Neural progenitor cell (in vitro differentiated cells): ENCODE data around the gene SLC6A3. TPM values are rescaled to one million over a fixed set of nuclear protein-coding genes. Genes with fewer than 3 reads are reported as not detected.

Experiments
- DNase-seq: peaks from one replicate; pipeline ENCODE4 v3.0.0-alpha.2; 2016; ENCODE audit warnings: low spot score
- H2AFZ ChIP-seq: fragments of 200-600 bp; sonication (generic); replicated peaks from 2 replicates; pipeline ENCODE4 v1.6.1; 2016; ENCODE audit warnings: antibody characterized with exemption
- H3F3A ChIP-seq: fragments of 200-600 bp; sonication (generic); 2 replicates; pipeline ENCODE4 v1.6.1; 2016; ENCODE audit warnings: antibody characterized with exemption, low read depth
- H3K27ac ChIP-seq: fragments of 200-600 bp; sonication (generic); 2 replicates; pipeline ENCODE4 v1.5.1; 2016; ENCODE audit warnings: mild to moderate bottlenecking
- H3K27me3 ChIP-seq: fragments of 200-600 bp; sonication (generic); 2 replicates; pipeline ENCODE4 v1.6.1; 2016; ENCODE audit warnings: mild to moderate bottlenecking, moderate library complexity
- H3K36me3 ChIP-seq: fragments of 200-600 bp; sonication (generic); 2 replicates; pipeline ENCODE4 v1.5.1; 2016
- H3K4me1 ChIP-seq: fragments of 200-600 bp; sonication (generic); 2 replicates; pipeline ENCODE4 v1.6.1; 2016; ENCODE audit warnings: mixed run types
- H3K4me2 ChIP-seq: fragments of 200-600 bp; sonication (generic); 2 replicates; pipeline ENCODE4 v1.6.1; 2016
- H3K4me3 ChIP-seq: fragments of 200-600 bp; sonication (generic); 2 replicates; pipeline ENCODE4 v1.5.1; 2016
- H3K79me2 ChIP-seq: fragments of 200-600 bp; sonication (generic); 2 replicates; pipeline ENCODE4 v1.6.1; 2016; ENCODE audit warnings: low read depth
- H3K9ac ChIP-seq: fragments of 200-600 bp; sonication (generic); 2 replicates; pipeline ENCODE4 v1.6.1; 2016
- H3K9me3 ChIP-seq: fragments of 200-600 bp; sonication (generic); 2 replicates; pipeline ENCODE4 v1.5.1; 2016; ENCODE audit warnings: low read depth
- H4K20me1 ChIP-seq: fragments of 200-600 bp; sonication (generic); 2 replicates; pipeline ENCODE4 v1.6.1; 2016; ENCODE audit warnings: low read depth
- H3K27ac Mint-ChIP-seq: 3 replicates; pipeline ENCODE4 v1.8.0; 2021; ENCODE audit warnings: mixed read lengths
- H3K27me3 Mint-ChIP-seq: 2 replicates; pipeline ENCODE4 v1.8.0; 2022; ENCODE audit warnings: low read depth, mild to moderate bottlenecking, inconsistent platforms, moderate library complexity, mixed read lengths; ENCODE audit not compliant: insufficient read depth
- H3K36me3 Mint-ChIP-seq: 3 replicates; pipeline ENCODE4 v1.8.0; 2021; ENCODE audit warnings: mixed read lengths
- H3K4me1 Mint-ChIP-seq: 3 replicates; pipeline ENCODE4 v1.8.0; 2021; ENCODE audit warnings: mixed read lengths
- H3K4me3 Mint-ChIP-seq: 3 replicates; pipeline ENCODE4 v1.8.0; 2021; ENCODE audit warnings: mild to moderate bottlenecking, moderate library complexity, mixed read lengths
- H3K9me3 Mint-ChIP-seq: 3 replicates; pipeline ENCODE4 v1.8.0; 2020; ENCODE audit warnings: mixed read lengths
- EZH2 ChIP-seq: fragments of 200-600 bp; sonication (generic); IDR thresholded peaks from 2 replicates; pipeline ENCODE4 v1.6.1; 2017; ENCODE audit warnings: antibody characterized with exemption, mild to moderate bottlenecking, moderate library complexity
- EZH2phosphoT487 ChIP-seq: fragments of 200-600 bp; sonication (generic); IDR thresholded peaks from 2 replicates; pipeline ENCODE4 v1.6.1; 2017; ENCODE audit warnings: antibody characterized with exemption
- total RNA-seq: library from RNA; depleted of rRNA; stranded (reverse); fragments of >200 nt; gene quantifications from 2 replicates; pipeline ENCODE4 v1.2.3, GENCODE V29; 2015; ENCODE audit warnings: low replicate concordance
- TF ChIP-seq, protein P1 (sequence below): fragments of 200-600 bp; sonication (generic); IDR thresholded peaks from 2 replicates; pipeline ENCODE4 v1.5.1; 2017; ENCODE audit warnings: antibody characterized with exemption, mild to moderate bottlenecking

SLC6A3 gene
- total RNA-seq, 1 donor from 2014 or later = 0.32 TPM

DNA sequence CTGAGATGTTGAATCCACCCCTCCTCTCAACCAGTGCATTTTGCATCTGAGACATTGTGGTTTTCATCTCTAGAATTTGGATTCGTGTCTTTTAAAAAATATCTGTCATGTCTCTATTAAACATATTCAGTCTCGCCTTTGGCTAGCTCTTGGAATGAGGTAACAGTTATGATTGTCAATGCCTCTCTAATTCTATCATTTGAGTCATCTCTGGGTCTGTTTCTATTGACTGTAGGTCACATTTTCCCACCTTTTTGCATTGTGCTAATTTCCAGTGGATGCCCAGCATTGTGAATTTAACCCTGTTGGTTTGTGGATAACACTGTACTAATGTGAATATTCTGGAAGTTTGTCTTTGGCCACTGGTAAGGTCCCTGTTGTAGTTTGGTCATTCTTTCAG lies 8.4 kb upstream of the SLC6A3 start:
- Histone ChIP-seq H3K9me3 (peaks cover 39% of the 10 kb centered on the region), H3K4me3 (no peak overlapping the region), H2AFZ (no peak overlapping the region), H3K4me2 (no peak overlapping the region), H3K36me3 (no peaks in the 10 kb centered on the region), H3K27me3 (peaks cover 38% of the 10 kb centered on the region), H4K20me1 (no peaks in the 10 kb centered on the region), H3K79me2 (no peaks in the 10 kb centered on the region), H3K9ac (no peak overlapping the region), H3K27ac (no peak overlapping the region), H3F3A (peaks cover 6% of the 10 kb centered on the region), H3K4me1 (no peaks in the 10 kb centered on the region)
- no peak for TF ChIP-seq EZH2
- no peak for TF ChIP-seq EZH2phosphoT487
- TF ChIP-seq, protein P1, sequence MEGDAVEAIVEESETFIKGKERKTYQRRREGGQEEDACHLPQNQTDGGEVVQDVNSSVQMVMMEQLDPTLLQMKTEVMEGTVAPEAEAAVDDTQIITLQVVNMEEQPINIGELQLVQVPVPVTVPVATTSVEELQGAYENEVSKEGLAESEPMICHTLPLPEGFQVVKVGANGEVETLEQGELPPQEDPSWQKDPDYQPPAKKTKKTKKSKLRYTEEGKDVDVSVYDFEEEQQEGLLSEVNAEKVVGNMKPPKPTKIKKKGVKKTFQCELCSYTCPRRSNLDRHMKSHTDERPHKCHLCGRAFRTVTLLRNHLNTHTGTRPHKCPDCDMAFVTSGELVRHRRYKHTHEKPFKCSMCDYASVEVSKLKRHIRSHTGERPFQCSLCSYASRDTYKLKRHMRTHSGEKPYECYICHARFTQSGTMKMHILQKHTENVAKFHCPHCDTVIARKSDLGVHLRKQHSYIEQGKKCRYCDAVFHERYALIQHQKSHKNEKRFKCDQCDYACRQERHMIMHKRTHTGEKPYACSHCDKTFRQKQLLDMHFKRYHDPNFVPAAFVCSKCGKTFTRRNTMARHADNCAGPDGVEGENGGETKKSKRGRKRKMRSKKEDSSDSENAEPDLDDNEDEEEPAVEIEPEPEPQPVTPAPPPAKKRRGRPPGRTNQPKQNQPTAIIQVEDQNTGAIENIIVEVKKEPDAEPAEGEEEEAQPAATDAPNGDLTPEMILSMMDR = no peak
- no peak overlapping the region for H3K27ac Mint-ChIP-seq
- H3K27me3 Mint-ChIP-seq = peaks cover 22% of the 10 kb centered on the region
- H3K36me3 Mint-ChIP-seq = peaks cover 16% of the 10 kb centered on the region
- H3K4me1 Mint-ChIP-seq = no peaks in the 10 kb centered on the region
- no peak overlapping the region for H3K4me3 Mint-ChIP-seq
- no peak for DNase-seq
- peaks cover 56% of the 10 kb centered on the region for H3K9me3 Mint-ChIP-seq

GRCh38 chr5:1449081-1449630 lies 3.9 kb upstream of the SLC6A3 start:
- H3K27ac ChIP-seq = no peak overlapping the region
- peaks cover 18% of the 10 kb centered on the region for H4K20me1 ChIP-seq
- no peaks in the 10 kb centered on the region for H3K36me3 ChIP-seq
- peaks cover 82% of the 10 kb centered on the region for H3K27me3 ChIP-seq
- H3K4me1 Mint-ChIP-seq = peaks cover 4% of the 10 kb centered on the region
- H3K9me3 Mint-ChIP-seq = peaks cover 16% of the 10 kb centered on the region
- no peak overlapping the region for H3K4me3 ChIP-seq
- peaks cover 8% of the 10 kb centered on the region for H3K4me1 ChIP-seq
- no peaks in the 10 kb centered on the region for H3F3A ChIP-seq
- H3K79me2 ChIP-seq = no peaks in the 10 kb centered on the region
- H3K4me2 ChIP-seq = no peak overlapping the region
- peaks cover 38% of the 10 kb centered on the region for H3K27me3 Mint-ChIP-seq
- no peaks in the 10 kb centered on the region for H3K36me3 Mint-ChIP-seq
- no peak overlapping the region for H3K9ac ChIP-seq
- no peak overlapping the region for H3K27ac Mint-ChIP-seq
- no peak overlapping the region for H2AFZ ChIP-seq
- no peak for DNase-seq
- H3K4me3 Mint-ChIP-seq = no peak overlapping the region
- peaks cover 17% of the 10 kb centered on the region for H3K9me3 ChIP-seq
- no peak for TF ChIP-seq EZH2phosphoT487
- TF ChIP-seq, protein P1 = no peak
- TF ChIP-seq EZH2 = no peak

DNA sequence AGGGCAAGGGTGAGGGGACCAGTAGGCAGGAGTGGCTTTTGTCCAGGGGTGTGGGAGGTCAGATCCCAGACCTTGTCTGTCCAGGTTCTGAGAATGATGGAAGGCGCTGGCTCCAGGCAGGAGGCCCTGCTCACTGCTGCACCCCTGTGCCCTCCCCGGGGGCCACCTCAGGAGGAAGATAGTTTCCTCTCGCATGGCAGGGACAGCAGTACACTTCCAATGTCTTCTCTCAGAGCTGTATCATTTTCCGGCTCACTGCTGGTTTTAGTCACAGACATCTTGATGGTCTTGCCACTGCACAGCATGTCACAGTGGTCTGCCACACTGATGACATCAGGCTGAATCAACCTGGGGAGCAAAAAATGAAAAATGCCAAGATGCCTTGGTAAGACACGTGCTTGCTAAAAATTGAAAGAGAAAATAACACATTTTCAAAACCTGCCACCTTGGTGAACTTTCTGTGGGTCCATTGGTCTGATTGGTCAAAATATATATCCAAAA lies 3.3 kb upstream of the SLC6A3 start:
- Mint-ChIP-seq H3K4me1 (peaks cover 6% of the 10 kb centered on the region), H3K9me3 (peaks cover 10% of the 10 kb centered on the region), H3K36me3 (no peaks in the 10 kb centered on the region), H3K27ac (no peak overlapping the region), H3K4me3 (no peak overlapping the region), H3K27me3 (peaks cover 44% of the 10 kb centered on the region)
- no peak for TF ChIP-seq EZH2phosphoT487
- TF ChIP-seq EZH2 = no peak
- TF ChIP-seq, protein P1 = no peak
- Histone ChIP-seq H3K4me3 (no peak overlapping the region), H3F3A (no peaks in the 10 kb centered on the region), H3K79me2 (no peaks in the 10 kb centered on the region), H2AFZ (no peak overlapping the region), H3K27me3 (peaks cover 88% of the 10 kb centered on the region), H3K4me2 (no peak overlapping the region), H3K9ac (no peak overlapping the region), H3K4me1 (peaks cover 8% of the 10 kb centered on the region), H3K9me3 (peaks cover 14% of the 10 kb centered on the region), H4K20me1 (peaks cover 23% of the 10 kb centered on the region), H3K36me3 (no peaks in the 10 kb centered on the region), H3K27ac (no peak overlapping the region)
- no peak for DNase-seq
